ENCODE data around the gene RGS19.

Gene RGS19

DNA sequence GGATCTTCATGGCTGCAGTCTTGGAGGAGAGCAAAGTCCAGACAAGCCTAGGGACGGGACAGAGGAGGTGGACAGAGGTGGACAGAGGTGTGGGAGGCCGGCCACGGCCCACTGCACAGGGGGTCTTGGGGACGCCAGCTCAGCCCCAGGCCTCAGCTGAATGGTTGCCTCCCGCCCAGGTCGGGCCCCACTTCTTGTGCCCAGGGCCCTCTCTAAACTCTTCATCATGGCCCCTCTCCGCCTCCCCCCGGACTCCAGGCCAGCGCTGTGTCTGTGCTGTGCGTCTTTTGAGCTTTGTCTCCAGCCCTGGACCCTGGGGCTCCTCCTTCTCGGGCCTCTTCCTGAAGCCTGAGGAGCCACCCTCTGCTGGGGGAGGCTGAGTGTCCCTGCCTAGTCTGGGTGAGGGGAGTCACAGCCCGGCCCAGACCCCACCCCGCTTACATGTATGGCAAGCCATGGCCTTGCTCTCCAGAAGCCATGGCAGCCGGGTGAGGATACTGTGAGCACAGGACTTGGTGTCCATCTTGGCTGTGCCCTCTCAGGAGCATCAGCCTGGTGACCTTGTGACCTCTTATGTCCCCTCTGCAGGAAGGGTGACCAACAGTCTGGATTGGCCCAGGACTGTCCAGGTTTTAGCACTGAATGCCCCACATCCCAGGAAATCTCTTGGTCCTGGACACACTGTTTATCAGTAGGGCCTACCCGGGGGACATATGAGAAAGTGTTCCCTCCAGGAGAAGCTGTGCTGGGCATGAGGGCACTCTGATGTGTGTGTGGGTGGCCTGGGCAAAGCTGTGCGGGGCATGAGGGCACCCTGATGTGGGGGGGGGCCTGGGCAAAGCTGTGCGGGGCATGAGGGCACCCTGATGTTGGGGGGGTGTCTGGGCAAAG, 37.5 kb upstream of the RGS19 start:
- no peak for DNase-seq

DNA sequence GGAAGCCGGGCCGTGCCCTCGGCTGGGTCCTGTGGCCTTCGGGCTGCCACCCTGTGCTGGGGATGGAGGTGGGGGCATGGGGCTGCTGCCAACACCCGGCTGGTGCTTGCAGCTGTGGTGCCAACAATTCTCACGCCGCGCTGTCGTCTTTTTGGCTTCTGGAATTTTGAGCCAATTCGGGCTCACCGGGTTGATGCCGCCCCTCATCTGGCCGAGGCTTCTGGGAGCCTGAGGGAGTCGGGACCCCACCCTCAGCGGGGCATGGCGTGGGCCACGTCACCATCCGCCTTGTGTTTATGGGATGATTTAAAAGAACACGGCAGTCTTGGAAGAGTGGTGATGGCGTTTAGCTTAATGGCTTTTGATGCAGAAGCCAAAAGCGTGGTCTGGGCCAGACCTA, 36.7 kb upstream of the RGS19 start:
- Histone ChIP-seq H3K27ac (no peak overlapping the region), H3K9me3 (ENCODE audit: severe bottlenecking) (no peaks in the 10 kb centered on the region), H3K27me3 (ENCODE audit: insufficient read depth, low read depth, severe bottlenecking) (no peaks in the 10 kb centered on the region), H3K4me3 (ENCODE audit: low read depth, low read length) (no peak overlapping the region), H3K36me3 (no peaks in the 10 kb centered on the region)
- TF ChIP-seq CTCF (IDR thresholded peaks at IDR 0.05; ENCODE audit: low read depth, low read length), result no peak
- DNase-seq, result no peak

More for the DNA sequence above, 37.5 kb upstream of the RGS19 start:
- no peaks in the 10 kb centered on the region for H3K27me3 ChIP-seq (ENCODE audit: insufficient read depth, low read depth, severe bottlenecking)
- no peak for TF ChIP-seq CTCF (IDR thresholded peaks at IDR 0.05; ENCODE audit: low read depth, low read length)
- no peak overlapping the region for H3K27ac ChIP-seq
- H3K4me3 ChIP-seq (ENCODE audit: low read depth, low read length), result no peak overlapping the region
- no peaks in the 10 kb centered on the region for H3K9me3 ChIP-seq (ENCODE audit: severe bottlenecking)
- H3K36me3 ChIP-seq, result no peaks in the 10 kb centered on the region

DNA sequence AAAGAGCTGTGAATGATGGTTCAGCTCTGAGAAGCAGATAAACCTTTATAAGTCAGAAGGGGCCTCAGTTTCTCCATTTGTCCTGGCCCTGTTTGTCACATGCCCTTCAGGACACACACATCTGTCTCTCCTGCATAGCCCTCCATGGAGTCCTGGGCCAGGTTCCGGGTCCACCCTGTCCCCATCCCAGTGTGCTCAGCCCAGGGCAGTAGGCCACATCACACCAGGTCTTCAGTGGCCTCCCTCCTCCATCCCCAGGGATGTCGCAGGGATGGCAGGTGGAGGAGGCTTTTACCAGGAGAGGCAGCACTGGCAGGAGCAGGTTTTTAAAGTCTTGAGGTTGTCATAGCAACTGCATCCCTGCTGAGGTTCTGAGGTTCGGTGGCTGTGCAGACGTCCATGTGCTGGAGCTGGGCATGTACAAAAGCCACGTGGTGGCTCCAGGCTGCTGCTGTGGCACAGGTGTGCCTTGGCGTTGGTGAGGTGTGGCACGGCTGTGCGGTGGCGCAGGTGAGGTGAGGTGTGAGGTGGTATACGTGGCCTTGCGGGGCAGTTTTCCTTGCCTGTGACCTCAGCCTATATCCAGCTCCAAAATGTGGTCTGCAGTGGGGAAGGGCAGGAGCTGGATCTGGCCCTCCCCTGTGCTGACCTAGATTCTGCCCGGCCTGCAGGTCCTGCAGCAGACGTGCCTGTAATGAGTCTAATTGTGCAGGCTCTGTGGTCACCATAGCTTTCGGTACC, 36.0 kb upstream of the RGS19 start:
- H3K4me3 ChIP-seq (ENCODE audit: low read depth, low read length), result no peak overlapping the region
- no peak for TF ChIP-seq CTCF (IDR thresholded peaks at IDR 0.05; ENCODE audit: low read depth, low read length)
- no peaks in the 10 kb centered on the region for H3K27me3 ChIP-seq (ENCODE audit: insufficient read depth, low read depth, severe bottlenecking)
- H3K36me3 ChIP-seq, result no peaks in the 10 kb centered on the region
- no peak overlapping the region for H3K27ac ChIP-seq
- DNase-seq, result no peak
- H3K9me3 ChIP-seq (ENCODE audit: severe bottlenecking), result no peaks in the 10 kb centered on the region

- Histone ChIP-seq H3K9me3 (ENCODE audit: severe bottlenecking) (no peaks in the 10 kb centered on the region), H3K27me3 (ENCODE audit: insufficient read depth, low read depth, severe bottlenecking) (no peaks in the 10 kb centered on the region), H3K4me3 (ENCODE audit: low read depth, low read length) (no peak overlapping the region), H3K36me3 (no peaks in the 10 kb centered on the region), H3K27ac (no peak overlapping the region)
- TF ChIP-seq CTCF (IDR thresholded peaks at IDR 0.05; ENCODE audit: low read depth, low read length), result no peak
- DNase-seq, result no peak
These were observed 35.1 kb upstream of the RGS19 start for GRCh38 chr20:64114356-64114971.

DNA sequence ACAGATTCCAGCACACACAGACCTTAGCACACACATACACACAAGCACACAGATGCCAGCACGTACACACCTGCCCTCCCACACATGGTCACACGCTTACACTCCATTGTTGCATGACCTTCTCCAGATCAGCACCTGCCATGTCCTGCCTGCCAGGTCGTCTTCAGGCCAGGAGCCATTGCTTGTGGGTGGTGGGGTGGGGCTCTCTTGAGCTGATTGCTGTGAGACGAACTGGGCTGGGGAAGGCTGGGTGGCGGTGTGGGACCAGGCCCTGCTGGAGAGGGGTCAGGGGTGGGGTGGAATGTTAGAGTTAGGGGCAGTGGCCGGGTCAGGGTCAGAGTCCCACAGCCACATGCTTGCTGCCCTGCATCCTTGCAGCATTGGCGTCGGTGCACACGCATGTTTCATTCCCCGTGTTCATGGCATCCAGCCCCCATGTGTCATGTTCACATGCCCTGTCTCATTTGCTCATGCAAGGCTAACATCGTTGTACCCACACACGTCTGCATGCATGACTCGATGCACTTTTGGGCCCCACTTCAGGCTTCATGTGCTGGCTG, 34.6 kb upstream of the RGS19 start:
- no peak for DNase-seq
- H3K27ac ChIP-seq, result no peak overlapping the region
- H3K4me3 ChIP-seq (ENCODE audit: low read depth, low read length), result no peak overlapping the region
- no peaks in the 10 kb centered on the region for H3K36me3 ChIP-seq
- H3K9me3 ChIP-seq (ENCODE audit: severe bottlenecking), result no peaks in the 10 kb centered on the region
- H3K27me3 ChIP-seq (ENCODE audit: insufficient read depth, low read depth, severe bottlenecking), result no peaks in the 10 kb centered on the region
- no peak for TF ChIP-seq CTCF (IDR thresholded peaks at IDR 0.05; ENCODE audit: low read depth, low read length)

Data from WERI-Rb-1 (cell line).